Measurements from ENCODE around the gene CATSPERB. TPM values are rescaled to one million over a fixed set of nuclear protein-coding genes. Genes with fewer than 3 reads are reported as not detected.

Gene CATSPERB
- total RNA-seq, 4 donors from 2014 or later = 1.2 to 5.1 (median 3.8) TPM; not detected in 1

DNA sequence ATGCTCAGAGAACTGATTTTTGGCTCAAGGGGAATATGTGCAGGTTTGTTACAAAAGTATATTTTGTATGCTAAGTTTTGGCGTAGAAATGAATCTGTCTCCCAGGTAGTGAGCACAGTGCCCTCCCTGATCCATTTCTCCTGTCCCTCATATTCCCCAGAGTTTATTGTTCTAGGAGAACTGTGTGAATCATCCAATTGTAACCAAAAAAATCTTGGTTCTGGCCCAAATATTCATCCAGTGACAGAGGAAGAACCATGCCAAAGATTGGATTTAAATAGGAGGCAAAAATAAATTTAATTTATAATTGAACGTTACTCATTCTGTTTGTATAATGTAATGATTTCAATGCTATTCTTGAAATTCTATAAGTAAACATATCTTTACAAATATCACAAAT is 4.8 kb downstream of the CATSPERB start:
- in situ Hi-C loops (cut with MboI; ENCODE audit: low pct_ligation_motif_present in 1 of 4, low pct_unique_long_range_greater_than_20kb in 1 of 4, low sequenced_read_pairs in 3 of 4) (no loop called here), intact Hi-C loops (cut with DNase I; ENCODE audit: low total_unique reads) (no loop called here)
- no peak for DNase-seq
- 75 to 92% methylated on average over 1 to 2 of the region's 2 CpGs for WGBS, 2 donors (ENCODE audit: low coverage in 1 of 2)
- TF ChIP-seq, protein P1, sequence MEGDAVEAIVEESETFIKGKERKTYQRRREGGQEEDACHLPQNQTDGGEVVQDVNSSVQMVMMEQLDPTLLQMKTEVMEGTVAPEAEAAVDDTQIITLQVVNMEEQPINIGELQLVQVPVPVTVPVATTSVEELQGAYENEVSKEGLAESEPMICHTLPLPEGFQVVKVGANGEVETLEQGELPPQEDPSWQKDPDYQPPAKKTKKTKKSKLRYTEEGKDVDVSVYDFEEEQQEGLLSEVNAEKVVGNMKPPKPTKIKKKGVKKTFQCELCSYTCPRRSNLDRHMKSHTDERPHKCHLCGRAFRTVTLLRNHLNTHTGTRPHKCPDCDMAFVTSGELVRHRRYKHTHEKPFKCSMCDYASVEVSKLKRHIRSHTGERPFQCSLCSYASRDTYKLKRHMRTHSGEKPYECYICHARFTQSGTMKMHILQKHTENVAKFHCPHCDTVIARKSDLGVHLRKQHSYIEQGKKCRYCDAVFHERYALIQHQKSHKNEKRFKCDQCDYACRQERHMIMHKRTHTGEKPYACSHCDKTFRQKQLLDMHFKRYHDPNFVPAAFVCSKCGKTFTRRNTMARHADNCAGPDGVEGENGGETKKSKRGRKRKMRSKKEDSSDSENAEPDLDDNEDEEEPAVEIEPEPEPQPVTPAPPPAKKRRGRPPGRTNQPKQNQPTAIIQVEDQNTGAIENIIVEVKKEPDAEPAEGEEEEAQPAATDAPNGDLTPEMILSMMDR (IDR thresholded peaks at IDR 0.05) = no peak
- TF ChIP-seq EP300 (IDR thresholded peaks at IDR 0.05; ENCODE audit: low read depth) (no peak), POLR2AphosphoS5 (IDR thresholded peaks at IDR 0.05) (no peak)
- H3K9me3 ChIP-seq = no peaks in the 10 kb centered on the region
- no peaks in the 10 kb centered on the region for H3K27me3 ChIP-seq
- no peaks in the 10 kb centered on the region for H3K4me1 ChIP-seq
- H3K36me3 ChIP-seq = no peaks in the 10 kb centered on the region
- no peak overlapping the region for H3K27ac ChIP-seq
- H3K4me3 ChIP-seq = no peak overlapping the region

DNA sequence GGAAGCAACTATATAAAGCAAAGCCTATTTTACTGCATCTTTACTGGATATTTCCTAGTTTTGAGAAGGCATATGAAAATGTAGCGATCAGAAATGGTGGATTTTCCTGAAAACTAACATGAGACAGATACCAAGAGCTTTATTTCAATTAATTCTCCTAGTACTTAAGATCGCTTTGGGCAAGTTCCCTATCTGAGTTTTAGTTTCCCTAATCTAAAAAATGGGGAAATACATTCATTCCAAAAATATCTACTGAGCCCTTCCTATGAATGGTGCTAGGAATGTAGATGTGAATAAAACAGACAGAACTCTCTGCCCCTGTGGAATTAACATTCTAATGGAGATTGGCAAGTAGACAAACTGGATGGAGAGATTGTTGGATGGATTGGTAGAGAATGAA is 8.4 kb downstream of the CATSPERB start:
- Histone ChIP-seq H3K4me1 (no peaks in the 10 kb centered on the region), H3K36me3 (no peaks in the 10 kb centered on the region), H3K27me3 (no peaks in the 10 kb centered on the region), H3K9me3 (no peaks in the 10 kb centered on the region), H3K4me3 (no peak overlapping the region), H3K27ac (no peak overlapping the region)
- in situ Hi-C loops (cut with MboI; ENCODE audit: low pct_ligation_motif_present in 1 of 4, low pct_unique_long_range_greater_than_20kb in 1 of 4, low sequenced_read_pairs in 3 of 4) = no loop called here
- intact Hi-C loops (cut with DNase I; ENCODE audit: low total_unique reads) = no loop called here
- WGBS, 2 donors (ENCODE audit: low coverage in 1 of 2) = 80 to 87% methylated on average over 2 of the region's 2 CpGs
- DNase-seq = no peak
- no peak for TF ChIP-seq POLR2A (IDR thresholded peaks at IDR 0.05)
- TF ChIP-seq, protein P1 (IDR thresholded peaks at IDR 0.05) = no peak
- no peak for TF ChIP-seq EP300 (IDR thresholded peaks at IDR 0.05; ENCODE audit: low read depth)
- no peak for TF ChIP-seq POLR2AphosphoS5 (IDR thresholded peaks at IDR 0.05)

DNA sequence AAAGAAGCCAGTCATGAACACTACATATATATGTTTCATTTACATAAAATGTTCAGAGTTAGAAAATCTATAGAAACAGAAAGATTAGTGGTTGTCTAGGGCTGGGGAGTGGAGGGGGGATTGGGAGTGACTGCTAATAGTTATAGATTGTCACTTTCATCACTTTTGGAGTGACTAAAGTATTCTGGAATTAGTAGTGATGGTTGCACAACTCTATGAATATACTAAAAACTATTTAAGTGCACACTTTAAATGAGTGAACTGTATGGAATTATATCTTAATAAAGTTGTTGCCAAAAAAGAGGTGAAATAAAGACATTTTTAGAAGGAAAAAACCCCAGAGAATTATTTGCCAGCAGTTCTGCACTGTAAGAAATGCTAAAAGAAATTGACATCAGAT is 9.5 kb downstream of the CATSPERB start:
- TF ChIP-seq, protein P1 (IDR thresholded peaks at IDR 0.05) = no peak
- TF ChIP-seq EP300 (IDR thresholded peaks at IDR 0.05; ENCODE audit: low read depth) = no peak
- no peak for TF ChIP-seq POLR2AphosphoS5 (IDR thresholded peaks at IDR 0.05)
- TF ChIP-seq POLR2A (IDR thresholded peaks at IDR 0.05) = no peak
- intact Hi-C loops (cut with DNase I; ENCODE audit: low total_unique reads) (no loop called here), in situ Hi-C loops (cut with MboI; ENCODE audit: low pct_ligation_motif_present in 1 of 4, low pct_unique_long_range_greater_than_20kb in 1 of 4, low sequenced_read_pairs in 3 of 4) (no loop called here)
- H3K4me3 ChIP-seq = no peak overlapping the region
- H3K27ac ChIP-seq = no peak overlapping the region
- H3K36me3 ChIP-seq = no peaks in the 10 kb centered on the region
- no peaks in the 10 kb centered on the region for H3K27me3 ChIP-seq
- H3K4me1 ChIP-seq = no peaks in the 10 kb centered on the region
- no peaks in the 10 kb centered on the region for H3K9me3 ChIP-seq
- DNase-seq = no peak

DNA sequence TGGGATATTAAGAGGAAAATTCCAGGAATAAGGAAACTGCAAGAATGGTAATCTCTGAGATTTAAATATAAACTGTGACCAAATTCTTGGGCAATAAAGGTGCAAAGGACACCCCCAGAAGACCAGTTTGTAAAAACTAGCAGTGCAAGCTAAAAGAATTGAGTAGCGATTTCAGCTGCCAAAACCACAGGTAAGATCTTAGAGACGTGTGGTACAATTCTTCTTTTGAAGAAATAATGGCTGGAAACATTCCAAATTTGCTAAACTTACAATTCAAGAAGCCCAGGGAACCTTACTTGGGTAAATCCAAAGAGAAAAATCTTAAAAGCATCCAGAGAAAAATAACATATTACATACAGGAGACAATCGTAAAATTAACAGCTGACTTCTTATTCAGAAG is 12.0 kb downstream of the CATSPERB start:
- no peaks in the 10 kb centered on the region for H3K36me3 ChIP-seq
- intact Hi-C loops (cut with DNase I; ENCODE audit: low total_unique reads) (no loop called here), in situ Hi-C loops (cut with MboI; ENCODE audit: low pct_ligation_motif_present in 1 of 4, low pct_unique_long_range_greater_than_20kb in 1 of 4, low sequenced_read_pairs in 3 of 4) (no loop called here)
- no peaks in the 10 kb centered on the region for H3K4me1 ChIP-seq
- H3K4me3 ChIP-seq = no peak overlapping the region
- 77 to 81% methylated on average over 2 to 3 of the region's 3 CpGs for WGBS, 2 donors (ENCODE audit: low coverage in 1 of 2)
- H3K27me3 ChIP-seq = no peaks in the 10 kb centered on the region
- no peak overlapping the region for H3K27ac ChIP-seq
- TF ChIP-seq POLR2AphosphoS5 (IDR thresholded peaks at IDR 0.05) = no peak
- TF ChIP-seq, protein P1 (IDR thresholded peaks at IDR 0.05) = no peak
- TF ChIP-seq EP300 (IDR thresholded peaks at IDR 0.05; ENCODE audit: low read depth) = no peak
- no peak for TF ChIP-seq POLR2A (IDR thresholded peaks at IDR 0.05)
- DNase-seq = no peak
- H3K9me3 ChIP-seq = no peaks in the 10 kb centered on the region

Data from transverse colon (tissue), 4 donors.